ENCODE data around the gene NDUFA11.
"Not testable (repeated sequence)": the region's sequence is repeated elsewhere in the genome, so short reads cannot be mapped to it uniquely, and the experiment has no call there.

NDUFA11 gene

GRCh38 chr19:5864725-5865486 lies 38.7 kb downstream of the NDUFA11 start:
- Mint-ChIP-seq H3K9me3 (no peaks in the 10 kb centered on the region), H3K27ac (no peak overlapping the region), H3K4me1 (peaks cover 34% of the 10 kb centered on the region), H3K4me3 (no peak overlapping the region), H3K27me3 (ENCODE audit: low read depth, poor library complexity) (peaks cover 16% of the 10 kb centered on the region), H3K36me3 (ENCODE audit: low read depth) (no peaks in the 10 kb centered on the region)
- TF ChIP-seq, protein P1, sequence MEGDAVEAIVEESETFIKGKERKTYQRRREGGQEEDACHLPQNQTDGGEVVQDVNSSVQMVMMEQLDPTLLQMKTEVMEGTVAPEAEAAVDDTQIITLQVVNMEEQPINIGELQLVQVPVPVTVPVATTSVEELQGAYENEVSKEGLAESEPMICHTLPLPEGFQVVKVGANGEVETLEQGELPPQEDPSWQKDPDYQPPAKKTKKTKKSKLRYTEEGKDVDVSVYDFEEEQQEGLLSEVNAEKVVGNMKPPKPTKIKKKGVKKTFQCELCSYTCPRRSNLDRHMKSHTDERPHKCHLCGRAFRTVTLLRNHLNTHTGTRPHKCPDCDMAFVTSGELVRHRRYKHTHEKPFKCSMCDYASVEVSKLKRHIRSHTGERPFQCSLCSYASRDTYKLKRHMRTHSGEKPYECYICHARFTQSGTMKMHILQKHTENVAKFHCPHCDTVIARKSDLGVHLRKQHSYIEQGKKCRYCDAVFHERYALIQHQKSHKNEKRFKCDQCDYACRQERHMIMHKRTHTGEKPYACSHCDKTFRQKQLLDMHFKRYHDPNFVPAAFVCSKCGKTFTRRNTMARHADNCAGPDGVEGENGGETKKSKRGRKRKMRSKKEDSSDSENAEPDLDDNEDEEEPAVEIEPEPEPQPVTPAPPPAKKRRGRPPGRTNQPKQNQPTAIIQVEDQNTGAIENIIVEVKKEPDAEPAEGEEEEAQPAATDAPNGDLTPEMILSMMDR (IDR thresholded peaks at IDR 0.05) = no peak
- DNase-seq = no peak

GRCh38 chr19:5864013-5864720 lies 39.4 kb downstream of the NDUFA11 start:
- Mint-ChIP-seq H3K9me3 (no peaks in the 10 kb centered on the region), H3K36me3 (ENCODE audit: low read depth) (no peaks in the 10 kb centered on the region), H3K4me3 (no peak overlapping the region), H3K27me3 (ENCODE audit: low read depth, poor library complexity) (peaks cover 16% of the 10 kb centered on the region), H3K27ac (no peak overlapping the region), H3K4me1 (peaks cover 36% of the 10 kb centered on the region)
- DNase-seq = no peak
- TF ChIP-seq, protein P1 (IDR thresholded peaks at IDR 0.05) = no peak

- Mint-ChIP-seq H3K4me1 (peaks cover 34% of the 10 kb centered on the region), H3K36me3 (ENCODE audit: low read depth) (no peaks in the 10 kb centered on the region), H3K9me3 (no peaks in the 10 kb centered on the region), H3K4me3 (no peak overlapping the region), H3K27me3 (ENCODE audit: low read depth, poor library complexity) (peaks cover 16% of the 10 kb centered on the region), H3K27ac (peak overlapping the region; percentile 72)
- TF ChIP-seq, protein P1 (IDR thresholded peaks at IDR 0.05) = no peak
- no peak for DNase-seq
Measured at GRCh38 chr19:5863030-5863665, 40.4 kb downstream of the NDUFA11 start.

GRCh38 chr19:5857203-5858081 lies 46.1 kb downstream of the NDUFA11 start:
- no peak for DNase-seq
- H3K27me3 Mint-ChIP-seq (ENCODE audit: low read depth, poor library complexity) = peaks cover 13% of the 10 kb centered on the region
- H3K27ac Mint-ChIP-seq = no peak overlapping the region
- no peaks in the 10 kb centered on the region for H3K36me3 Mint-ChIP-seq (ENCODE audit: low read depth)
- no peak overlapping the region for H3K4me3 Mint-ChIP-seq
- H3K9me3 Mint-ChIP-seq = no peaks in the 10 kb centered on the region
- TF ChIP-seq, protein P1 (IDR thresholded peaks at IDR 0.05) = no peak
- peaks cover 30% of the 10 kb centered on the region for H3K4me1 Mint-ChIP-seq

DNA sequence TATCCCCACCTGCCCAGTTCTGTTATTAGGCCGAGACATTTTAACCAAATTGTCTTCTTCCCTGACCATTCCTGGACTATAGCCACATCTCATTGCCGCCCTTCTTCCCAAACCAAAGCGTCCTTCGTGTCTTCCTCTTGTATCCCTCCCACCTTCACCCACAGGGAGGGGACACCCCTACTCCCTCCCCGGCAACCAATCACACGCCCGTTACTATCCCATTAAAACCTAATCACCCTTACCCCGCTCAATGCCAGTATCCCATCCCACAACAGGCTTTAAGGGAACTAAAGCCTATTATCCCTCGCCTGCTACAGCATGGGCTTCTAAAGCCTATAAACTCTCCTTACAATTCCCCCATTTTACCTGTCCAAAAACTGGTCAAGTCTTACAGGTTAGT lies 48.4 kb downstream of the NDUFA11 start:
- H3K27ac Mint-ChIP-seq; H3K4me3 Mint-ChIP-seq; DNase-seq; H3K27me3 Mint-ChIP-seq (ENCODE audit: low read depth, poor library complexity); H3K9me3 Mint-ChIP-seq; H3K36me3 Mint-ChIP-seq (ENCODE audit: low read depth): not testable (repeated sequence)
- peaks cover 26% of the 10 kb centered on the region for H3K4me1 Mint-ChIP-seq

- H3K27ac Mint-ChIP-seq; H3K36me3 Mint-ChIP-seq (ENCODE audit: low read depth); H3K27me3 Mint-ChIP-seq (ENCODE audit: low read depth, poor library complexity); DNase-seq; H3K4me3 Mint-ChIP-seq; H3K9me3 Mint-ChIP-seq: not testable (repeated sequence)
- peaks cover 23% of the 10 kb centered on the region for H3K4me1 Mint-ChIP-seq
Measured at GRCh38 chr19:5854121-5854520, 49.5 kb downstream of the NDUFA11 start.
